Astrocyte (in vitro differentiated cells and primary cell): ENCODE data around the gene TNNI2. TPM values are rescaled to one million over a fixed set of nuclear protein-coding genes. Genes with fewer than 3 reads are reported as not detected.

Experiments
- DNase-seq: peaks from one replicate; pipeline ENCODE4 v3.0.0-alpha.2; 2010; ENCODE audit warnings: low read depth
- FAIRE-seq: peaks from 2 replicates; lab custom pipeline; 2011; peaks lifted over from hg19 to GRCh38; lab: Jason Lieb, UNC
- H2AFZ ChIP-seq: 2 replicates; pipeline ENCODE4 v1.6.0; 2012; ENCODE audit warnings: low read depth, low read length, inconsistent platforms
- H3K27ac ChIP-seq: 2 replicates; pipeline ENCODE4 v1.5.1; 2011; ENCODE audit warnings: low read depth, low read length, inconsistent platforms
- H3K27me3 ChIP-seq: 2 replicates; pipeline ENCODE4 v1.6.0; 2011; ENCODE audit warnings: low read length, inconsistent platforms; ENCODE audit not compliant: insufficient read depth
- H3K36me3 ChIP-seq: 2 replicates; pipeline ENCODE4 v1.5.1; 2011; ENCODE audit warnings: low read length, inconsistent platforms; ENCODE audit not compliant: insufficient read depth
- H3K4me1 ChIP-seq: 2 replicates; pipeline ENCODE4 v1.5.1; 2011; ENCODE audit warnings: low read length, inconsistent platforms; ENCODE audit not compliant: insufficient read depth
- H3K4me2 ChIP-seq: 2 replicates; pipeline ENCODE4 v1.6.0; 2012; ENCODE audit warnings: low read length, inconsistent platforms
- H3K4me3 ChIP-seq: 2 replicates; pipeline ENCODE4 v1.5.1; 2011; ENCODE audit warnings: low read depth, mild to moderate bottlenecking, low read length, inconsistent platforms; ENCODE audit not compliant: insufficient read depth
- H3K79me2 ChIP-seq: 2 replicates; pipeline ENCODE4 v1.6.0; 2012; ENCODE audit warnings: mild to moderate bottlenecking, low read length, inconsistent platforms; ENCODE audit not compliant: insufficient read depth
- H3K9ac ChIP-seq: 2 replicates; pipeline ENCODE4 v1.6.0; 2012; ENCODE audit warnings: mild to moderate bottlenecking, low read length, inconsistent platforms
- H3K9me3 ChIP-seq: 2 replicates; pipeline ENCODE4 v1.5.1; 2012; ENCODE audit warnings: low read depth, mild to moderate bottlenecking, low read length, inconsistent platforms; ENCODE audit not compliant: insufficient read depth
- H4K20me1 ChIP-seq: 2 replicates; pipeline ENCODE4 v1.6.0; 2012; ENCODE audit warnings: low read length, inconsistent platforms; ENCODE audit not compliant: insufficient read depth
- H3K27ac Mint-ChIP-seq: one replicate; pipeline ENCODE4 v1.8.0; 2021; ENCODE audit warnings: mild to moderate bottlenecking, mixed read lengths; ENCODE audit not compliant: unreplicated experiment
- H3K27me3 Mint-ChIP-seq: one replicate; pipeline ENCODE4 v1.8.0; 2021; ENCODE audit warnings: low read depth, mixed read lengths; ENCODE audit not compliant: unreplicated experiment
- H3K36me3 Mint-ChIP-seq: one replicate; pipeline ENCODE4 v1.8.0; 2021; ENCODE audit warnings: low read depth, mixed read lengths; ENCODE audit not compliant: unreplicated experiment
- H3K4me1 Mint-ChIP-seq: one replicate; pipeline ENCODE4 v1.8.0; 2021; ENCODE audit warnings: low read depth, mixed read lengths; ENCODE audit not compliant: unreplicated experiment
- H3K4me3 Mint-ChIP-seq: one replicate; pipeline ENCODE4 v1.8.0; 2021; ENCODE audit warnings: mild to moderate bottlenecking, moderate library complexity, mixed read lengths; ENCODE audit not compliant: unreplicated experiment
- H3K9me3 Mint-ChIP-seq: one replicate; pipeline ENCODE4 v1.8.0; 2021; ENCODE audit warnings: mild to moderate bottlenecking, mixed read lengths; ENCODE audit not compliant: unreplicated experiment
- CTCF ChIP-seq: IDR thresholded peaks from 2 replicates; pipeline ENCODE4 v1.5.1; 2011; ENCODE audit warnings: low read depth, mild to moderate bottlenecking, inconsistent platforms, low read length, moderate library complexity; ENCODE audit not compliant: insufficient read depth
- EZH2 ChIP-seq: IDR thresholded peaks from 2 replicates; pipeline ENCODE4 v1.6.1; 2012; ENCODE audit warnings: mild to moderate bottlenecking, low read length, inconsistent platforms; ENCODE audit not compliant: insufficient read depth
- total RNA-seq: library from RNA; stranded (reverse); gene quantifications from 2 replicates; pipeline ENCODE4 v1.2.1, GENCODE V29; 2021

The TNNI2 gene
- total RNA-seq, 1 donor from 2014 or later: not detected

GRCh38 chr11:1821562-1821961 is 17.2 kb upstream of the TNNI2 start:
- H3K4me2 ChIP-seq: no peak overlapping the region
- no peak overlapping the region for H3K27ac Mint-ChIP-seq
- H3K9me3 Mint-ChIP-seq: peaks cover 13% of the 10 kb centered on the region
- H3K36me3 Mint-ChIP-seq: peaks cover 1% of the 10 kb centered on the region
- H3K27me3 Mint-ChIP-seq: peaks cover 26% of the 10 kb centered on the region
- H3K4me1 ChIP-seq: peaks cover 4% of the 10 kb centered on the region
- H3K4me3 Mint-ChIP-seq: no peak overlapping the region
- H3K36me3 ChIP-seq: no peaks in the 10 kb centered on the region
- no peak overlapping the region for H2AFZ ChIP-seq
- TF ChIP-seq CTCF (no peak), EZH2 (no peak)
- H3K4me1 Mint-ChIP-seq: peaks cover 8% of the 10 kb centered on the region
- H3K27ac ChIP-seq: no peak overlapping the region
- DNase-seq: no peak
- peaks cover 10% of the 10 kb centered on the region for H3K9me3 ChIP-seq
- FAIRE-seq: no peak
- no peak overlapping the region for H3K9ac ChIP-seq
- no peaks in the 10 kb centered on the region for H3K79me2 ChIP-seq
- no peaks in the 10 kb centered on the region for H4K20me1 ChIP-seq
- no peak overlapping the region for H3K4me3 ChIP-seq
- H3K27me3 ChIP-seq: no peaks in the 10 kb centered on the region

- H3K36me3 Mint-ChIP-seq: peaks cover 2% of the 10 kb centered on the region
- H3K9ac ChIP-seq: no peak overlapping the region
- peaks cover 27% of the 10 kb centered on the region for H3K27me3 Mint-ChIP-seq
- no peak overlapping the region for H3K27ac Mint-ChIP-seq
- no peak for DNase-seq
- H3K4me1 Mint-ChIP-seq: peaks cover 17% of the 10 kb centered on the region
- H3K36me3 ChIP-seq: no peaks in the 10 kb centered on the region
- no peak overlapping the region for H3K4me3 ChIP-seq
- no peak overlapping the region for H3K4me2 ChIP-seq
- FAIRE-seq: no peak
- H4K20me1 ChIP-seq: no peaks in the 10 kb centered on the region
- H3K9me3 Mint-ChIP-seq: peaks cover 9% of the 10 kb centered on the region
- no peak overlapping the region for H3K4me3 Mint-ChIP-seq
- H3K4me1 ChIP-seq: peaks cover 16% of the 10 kb centered on the region
- H3K9me3 ChIP-seq: peaks cover 10% of the 10 kb centered on the region
- no peaks in the 10 kb centered on the region for H3K27me3 ChIP-seq
- no peak overlapping the region for H3K27ac ChIP-seq
- H3K79me2 ChIP-seq: no peaks in the 10 kb centered on the region
- H2AFZ ChIP-seq: no peak overlapping the region
- TF ChIP-seq EZH2: no peak
- no peak for TF ChIP-seq CTCF
These were observed 16.0 kb upstream of the TNNI2 start for GRCh38 chr11:1822648-1823375.
